Endodermal cell (in vitro differentiated cells): ENCODE data around the gene MEDAG. TPM values are rescaled to one million over a fixed set of nuclear protein-coding genes. Genes with fewer than 3 reads are reported as not detected.

Source experiments
- DNase-seq: peaks from one replicate; pipeline ENCODE4 v3.0.0-alpha.2; 2017
- H3K27ac ChIP-seq: 2 replicates; pipeline ENCODE4 v1.5.1; 2013; ENCODE audit warnings: mild to moderate bottlenecking, low read depth, low read length, moderate library complexity
- H3K27me3 ChIP-seq: 2 replicates; pipeline ENCODE4 v1.6.1; 2013; ENCODE audit warnings: mild to moderate bottlenecking, low read length, moderate library complexity; ENCODE audit not compliant: insufficient read depth, control insufficient read depth, poor library complexity, severe bottlenecking
- H3K36me3 ChIP-seq: 2 replicates; pipeline ENCODE4 v1.7.0; 2013; ENCODE audit warnings: mild to moderate bottlenecking, low read length, moderate library complexity; ENCODE audit not compliant: control insufficient read depth, insufficient read depth
- H3K4me1 ChIP-seq: one replicate; pipeline ENCODE4 v1.7.0; 2013; ENCODE audit warnings: low read length; ENCODE audit not compliant: control insufficient read depth, insufficient read depth
- H3K4me3 ChIP-seq: 2 replicates; pipeline ENCODE4 v1.5.1; 2013; ENCODE audit warnings: mild to moderate bottlenecking, low read length, moderate library complexity
- H3K9ac ChIP-seq: 2 replicates; pipeline ENCODE4 v1.6.1; 2013; ENCODE audit warnings: mild to moderate bottlenecking, low read length, moderate library complexity; ENCODE audit not compliant: poor library complexity, severe bottlenecking; ENCODE audit errors: extremely low read depth
- H3K9me3 ChIP-seq: 2 replicates; pipeline ENCODE4 v1.6.1; 2013; ENCODE audit warnings: mild to moderate bottlenecking, low read length, moderate library complexity; ENCODE audit not compliant: control insufficient read depth
- H3K27ac Mint-ChIP-seq: 2 replicates; pipeline ENCODE4 v1.8.0; 2020; ENCODE audit warnings: mixed read lengths
- H3K27me3 Mint-ChIP-seq: 2 replicates; pipeline ENCODE4 v1.8.0; 2021; ENCODE audit warnings: mild to moderate bottlenecking, mixed read lengths; ENCODE audit not compliant: insufficient read depth
- H3K36me3 Mint-ChIP-seq: 2 replicates; pipeline ENCODE4 v1.8.0; 2020; ENCODE audit warnings: low read depth, mixed read lengths
- H3K4me1 Mint-ChIP-seq: 2 replicates; pipeline ENCODE4 v1.8.0; 2020; ENCODE audit warnings: mixed read lengths
- H3K4me3 Mint-ChIP-seq: 2 replicates; pipeline ENCODE4 v1.8.0; 2020; ENCODE audit warnings: mild to moderate bottlenecking, moderate library complexity, mixed read lengths
- H3K9me3 Mint-ChIP-seq: 2 replicates; pipeline ENCODE4 v1.8.0; 2020; ENCODE audit warnings: mild to moderate bottlenecking, mixed read lengths
- CTCF ChIP-seq: fragments of 200-600 bp; sonication (generic); conservative IDR thresholded peaks from 2 replicates; pipeline ENCODE4 v1.5.0; 2021; ENCODE audit warnings: antibody characterized with exemption, mild to moderate bottlenecking
- WGBS, 2 experiments: methylation state at CpG; one replicate each; pipeline versions ENCODE4 v1.1.5 to v1.1.7; 2013; ENCODE audit warnings: missing lambda C conversion rate in 2 of 2, mixed read lengths in 1 of 2; ENCODE audit not compliant: insufficient coverage in 1 of 2, insufficient read length in 1 of 2; 5-methylcytosine and 5-hydroxymethylcytosine counted together
- total RNA-seq, 2 donors: library from RNA; stranded (reverse); fragmentation: NEBNext Ultra II Directional in 1 of 2; extraction: Animal tissue kit (Norgen Biotek cat#: 25700) in 1 of 2; gene quantifications; 2 replicates in 1 of 2; 3 replicates in 1 of 2; pipeline ENCODE4 v1.2.1, GENCODE V29; 2021

The MEDAG gene
- total RNA-seq, 2 donors from 2014 or later, result 0.13 to 0.33 TPM

GRCh38 chr13:30872276-30872594 is 33.8 kb upstream of the MEDAG start:
- peaks cover 4% of the 10 kb centered on the region for H3K4me1 ChIP-seq
- no peaks in the 10 kb centered on the region for H3K36me3 ChIP-seq
- no peak for TF ChIP-seq CTCF
- peak overlapping the region; percentile 96 for H3K27ac ChIP-seq
- no peak overlapping the region for H3K4me3 ChIP-seq
- 80 to 93% methylated on average over 6 to 7 of the region's 7 CpGs for WGBS, 2 experiments
- no peak overlapping the region for H3K27ac Mint-ChIP-seq
- peak; percentile 53 for DNase-seq
- H3K9me3 Mint-ChIP-seq, result no peaks in the 10 kb centered on the region
- H3K4me3 Mint-ChIP-seq, result no peak overlapping the region
- H3K4me1 Mint-ChIP-seq, result peaks cover 21% of the 10 kb centered on the region
- no peak overlapping the region for H3K9ac ChIP-seq
- H3K27me3 Mint-ChIP-seq, result no peaks in the 10 kb centered on the region
- no peaks in the 10 kb centered on the region for H3K9me3 ChIP-seq
- H3K27me3 ChIP-seq, result no peaks in the 10 kb centered on the region
- peaks cover 2% of the 10 kb centered on the region for H3K36me3 Mint-ChIP-seq

GRCh38 chr13:30872685-30873461 is 33.2 kb upstream of the MEDAG start:
- peak; percentile 86 for DNase-seq
- Histone ChIP-seq H3K36me3 (no peaks in the 10 kb centered on the region), H3K4me1 (peaks cover 4% of the 10 kb centered on the region), H3K27me3 (no peaks in the 10 kb centered on the region), H3K4me3 (no peak overlapping the region), H3K9me3 (no peaks in the 10 kb centered on the region), H3K9ac (no peak overlapping the region), H3K27ac (peak overlapping the region; percentile 96)
- Mint-ChIP-seq H3K4me3 (no peak overlapping the region), H3K27me3 (no peaks in the 10 kb centered on the region), H3K27ac (no peak overlapping the region), H3K9me3 (no peaks in the 10 kb centered on the region), H3K4me1 (peaks cover 26% of the 10 kb centered on the region), H3K36me3 (no peaks in the 10 kb centered on the region)
- TF ChIP-seq CTCF, result no peak
- 33 to 52% methylated on average over 2 to 6 of the region's 6 CpGs for WGBS, 2 experiments

GRCh38 chr13:30873499-30873898 is 32.6 kb upstream of the MEDAG start:
- H3K4me1 Mint-ChIP-seq, result peaks cover 27% of the 10 kb centered on the region
- H3K27ac ChIP-seq, result peak overlapping the region; percentile 96
- no peaks in the 10 kb centered on the region for H3K27me3 Mint-ChIP-seq
- H3K9ac ChIP-seq, result no peak overlapping the region
- H3K9me3 ChIP-seq, result no peaks in the 10 kb centered on the region
- DNase-seq, result peak; percentile 52
- no peaks in the 10 kb centered on the region for H3K9me3 Mint-ChIP-seq
- 59 to 82% methylated on average over 4 to 5 of the region's 5 CpGs for WGBS, 2 experiments
- H3K27ac Mint-ChIP-seq, result no peak overlapping the region
- no peak overlapping the region for H3K4me3 ChIP-seq
- peaks cover 4% of the 10 kb centered on the region for H3K4me1 ChIP-seq
- H3K36me3 Mint-ChIP-seq, result no peaks in the 10 kb centered on the region
- no peaks in the 10 kb centered on the region for H3K36me3 ChIP-seq
- no peak overlapping the region for H3K4me3 Mint-ChIP-seq
- H3K27me3 ChIP-seq, result no peaks in the 10 kb centered on the region
- no peak for TF ChIP-seq CTCF
